ENCODE measurements around the gene TMEM106C. TPM values are rescaled to one million over a fixed set of nuclear protein-coding genes. Genes with fewer than 3 reads are reported as not detected.
A peak's percentile ranks its signal among the peaks of the same experiment; 100 is the strongest.

Gene TMEM106C
- total RNA-seq, 1 donor from 2014 or later, result 30.0 TPM

DNA sequence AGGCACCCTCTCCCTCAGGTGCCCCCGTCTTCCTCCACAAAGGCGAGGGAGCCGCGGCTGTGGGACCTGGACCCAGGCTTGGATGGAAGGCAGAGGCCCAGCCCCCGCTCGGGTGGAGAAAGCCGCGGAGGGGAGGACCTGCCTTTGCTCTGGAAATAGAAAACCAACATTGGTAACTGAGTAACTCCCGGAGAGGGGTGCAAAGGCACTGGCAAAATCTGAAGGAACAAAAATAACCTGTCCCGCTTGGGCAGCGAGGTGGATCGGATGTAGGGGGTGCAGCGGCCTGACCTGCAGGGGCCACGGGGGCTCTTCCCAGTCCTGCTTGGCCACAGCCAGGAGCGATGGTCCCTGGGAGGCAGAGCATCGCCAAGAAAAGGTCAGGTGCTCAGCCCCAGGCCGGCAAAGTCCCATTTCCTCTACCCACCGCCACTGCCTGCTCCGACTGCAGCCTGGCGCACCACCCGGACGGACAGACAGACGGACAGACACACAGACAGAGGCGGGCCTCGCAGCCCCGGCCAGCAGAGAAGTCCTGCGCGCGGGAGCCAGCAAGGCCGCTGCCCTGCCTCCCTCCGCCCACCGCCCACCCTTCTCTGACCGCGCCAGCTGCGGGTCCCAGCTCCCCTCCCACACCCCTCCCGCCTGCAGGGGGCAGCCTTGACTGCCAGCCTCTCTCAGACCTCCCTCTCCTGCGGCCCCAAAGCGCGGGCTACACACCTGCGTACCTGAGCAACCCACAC lies 21.4 kb upstream of the TMEM106C start:
- no peak overlapping the region for H3K4me3 Mint-ChIP-seq (ENCODE audit: unreplicated experiment)
- Histone ChIP-seq H3K79me2 (ENCODE audit: insufficient read depth, low read length) (no peaks in the 10 kb centered on the region), H4K20me1 (ENCODE audit: insufficient read depth, low read length) (no peaks in the 10 kb centered on the region), H3K27ac (ENCODE audit: low read depth, low read length) (no peak overlapping the region), H3K36me3 (ENCODE audit: insufficient read depth, low read length) (no peaks in the 10 kb centered on the region), H3K9ac (ENCODE audit: low read length) (no peak overlapping the region), H3K9me3 (ENCODE audit: insufficient read depth, low read depth, low read length) (no peaks in the 10 kb centered on the region), H3K4me1 (ENCODE audit: insufficient read depth, low read length) (peaks cover 3% of the 10 kb centered on the region), H3K27me3 (ENCODE audit: insufficient read depth, low read length) (no peaks in the 10 kb centered on the region), H3K4me2 (ENCODE audit: low read length) (no peak overlapping the region), H2AFZ (ENCODE audit: low read depth, low read length) (no peak overlapping the region), H3K4me3 (ENCODE audit: insufficient read depth, low read depth, low read length) (no peak overlapping the region)
- peaks cover 4% of the 10 kb centered on the region for H3K9me3 Mint-ChIP-seq (ENCODE audit: unreplicated experiment)
- no peak overlapping the region for H3K27ac Mint-ChIP-seq (ENCODE audit: unreplicated experiment)
- peak; percentile 33 for TF ChIP-seq EZH2 (IDR thresholded peaks at IDR 0.05; ENCODE audit: insufficient read depth, low read length)
- TF ChIP-seq, protein P1, sequence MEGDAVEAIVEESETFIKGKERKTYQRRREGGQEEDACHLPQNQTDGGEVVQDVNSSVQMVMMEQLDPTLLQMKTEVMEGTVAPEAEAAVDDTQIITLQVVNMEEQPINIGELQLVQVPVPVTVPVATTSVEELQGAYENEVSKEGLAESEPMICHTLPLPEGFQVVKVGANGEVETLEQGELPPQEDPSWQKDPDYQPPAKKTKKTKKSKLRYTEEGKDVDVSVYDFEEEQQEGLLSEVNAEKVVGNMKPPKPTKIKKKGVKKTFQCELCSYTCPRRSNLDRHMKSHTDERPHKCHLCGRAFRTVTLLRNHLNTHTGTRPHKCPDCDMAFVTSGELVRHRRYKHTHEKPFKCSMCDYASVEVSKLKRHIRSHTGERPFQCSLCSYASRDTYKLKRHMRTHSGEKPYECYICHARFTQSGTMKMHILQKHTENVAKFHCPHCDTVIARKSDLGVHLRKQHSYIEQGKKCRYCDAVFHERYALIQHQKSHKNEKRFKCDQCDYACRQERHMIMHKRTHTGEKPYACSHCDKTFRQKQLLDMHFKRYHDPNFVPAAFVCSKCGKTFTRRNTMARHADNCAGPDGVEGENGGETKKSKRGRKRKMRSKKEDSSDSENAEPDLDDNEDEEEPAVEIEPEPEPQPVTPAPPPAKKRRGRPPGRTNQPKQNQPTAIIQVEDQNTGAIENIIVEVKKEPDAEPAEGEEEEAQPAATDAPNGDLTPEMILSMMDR (IDR thresholded peaks at IDR 0.05; ENCODE audit: insufficient read depth, low read depth, low read length), result no peak
- no peak for DNase-seq (ENCODE audit: low read depth)
- FAIRE-seq, result no peak
- H3K4me1 Mint-ChIP-seq (ENCODE audit: low read depth, unreplicated experiment), result peaks cover 27% of the 10 kb centered on the region
- H3K27me3 Mint-ChIP-seq (ENCODE audit: low read depth, unreplicated experiment), result peaks cover 35% of the 10 kb centered on the region
- no peaks in the 10 kb centered on the region for H3K36me3 Mint-ChIP-seq (ENCODE audit: low read depth, unreplicated experiment)

DNA sequence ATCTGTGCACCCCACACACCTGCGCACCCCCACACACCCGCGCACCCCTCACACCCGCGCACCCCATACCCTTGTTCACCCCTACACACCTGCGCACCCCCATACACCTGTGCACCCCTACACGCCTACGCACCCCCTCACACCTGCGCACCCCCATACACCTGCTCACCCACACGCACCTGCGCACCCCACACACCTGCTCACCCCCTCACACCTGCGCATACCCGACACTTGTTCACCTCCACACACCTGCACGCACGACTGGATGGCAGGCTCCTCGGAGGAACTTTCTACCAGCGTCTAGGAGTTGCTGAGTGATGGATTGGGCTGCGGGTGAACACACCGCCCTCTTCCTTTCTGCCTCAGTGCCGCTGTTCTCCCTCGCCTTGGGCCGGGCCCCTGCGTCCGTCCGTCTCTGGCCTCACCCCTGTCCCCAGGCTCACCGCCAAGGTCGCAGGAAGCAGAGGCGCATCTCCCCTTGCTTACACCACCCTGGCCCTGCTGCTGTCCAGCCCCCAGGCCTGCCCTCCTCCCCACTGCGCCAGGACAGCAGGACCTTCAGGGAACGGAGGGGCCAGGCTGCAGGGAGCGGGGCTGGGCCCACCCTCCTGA lies 20.7 kb upstream of the TMEM106C start:
- Histone ChIP-seq H3K36me3 (ENCODE audit: insufficient read depth, low read length) (no peaks in the 10 kb centered on the region), H2AFZ (ENCODE audit: low read depth, low read length) (no peak overlapping the region), H3K4me1 (ENCODE audit: insufficient read depth, low read length) (peaks cover 3% of the 10 kb centered on the region), H3K27me3 (ENCODE audit: insufficient read depth, low read length) (no peaks in the 10 kb centered on the region), H3K9me3 (ENCODE audit: insufficient read depth, low read depth, low read length) (no peaks in the 10 kb centered on the region), H3K79me2 (ENCODE audit: insufficient read depth, low read length) (no peaks in the 10 kb centered on the region), H4K20me1 (ENCODE audit: insufficient read depth, low read length) (no peaks in the 10 kb centered on the region), H3K9ac (ENCODE audit: low read length) (no peak overlapping the region), H3K4me3 (ENCODE audit: insufficient read depth, low read depth, low read length) (no peak overlapping the region), H3K4me2 (ENCODE audit: low read length) (no peak overlapping the region), H3K27ac (ENCODE audit: low read depth, low read length) (no peak overlapping the region)
- TF ChIP-seq, protein P1 (IDR thresholded peaks at IDR 0.05; ENCODE audit: insufficient read depth, low read depth, low read length), result no peak
- no peak for TF ChIP-seq EZH2 (IDR thresholded peaks at IDR 0.05; ENCODE audit: insufficient read depth, low read length)
- peaks cover 24% of the 10 kb centered on the region for H3K4me1 Mint-ChIP-seq (ENCODE audit: low read depth, unreplicated experiment)
- DNase-seq (ENCODE audit: low read depth), result no peak
- H3K27me3 Mint-ChIP-seq (ENCODE audit: low read depth, unreplicated experiment), result peaks cover 36% of the 10 kb centered on the region
- H3K9me3 Mint-ChIP-seq (ENCODE audit: unreplicated experiment), result peaks cover 4% of the 10 kb centered on the region
- no peak overlapping the region for H3K27ac Mint-ChIP-seq (ENCODE audit: unreplicated experiment)
- no peaks in the 10 kb centered on the region for H3K36me3 Mint-ChIP-seq (ENCODE audit: low read depth, unreplicated experiment)
- FAIRE-seq, result no peak
- H3K4me3 Mint-ChIP-seq (ENCODE audit: unreplicated experiment), result no peak overlapping the region
